ENCODE results near the gene NTN5.
A peak's percentile ranks its signal among the peaks of the same experiment; 100 is the strongest.

The NTN5 gene

DNA sequence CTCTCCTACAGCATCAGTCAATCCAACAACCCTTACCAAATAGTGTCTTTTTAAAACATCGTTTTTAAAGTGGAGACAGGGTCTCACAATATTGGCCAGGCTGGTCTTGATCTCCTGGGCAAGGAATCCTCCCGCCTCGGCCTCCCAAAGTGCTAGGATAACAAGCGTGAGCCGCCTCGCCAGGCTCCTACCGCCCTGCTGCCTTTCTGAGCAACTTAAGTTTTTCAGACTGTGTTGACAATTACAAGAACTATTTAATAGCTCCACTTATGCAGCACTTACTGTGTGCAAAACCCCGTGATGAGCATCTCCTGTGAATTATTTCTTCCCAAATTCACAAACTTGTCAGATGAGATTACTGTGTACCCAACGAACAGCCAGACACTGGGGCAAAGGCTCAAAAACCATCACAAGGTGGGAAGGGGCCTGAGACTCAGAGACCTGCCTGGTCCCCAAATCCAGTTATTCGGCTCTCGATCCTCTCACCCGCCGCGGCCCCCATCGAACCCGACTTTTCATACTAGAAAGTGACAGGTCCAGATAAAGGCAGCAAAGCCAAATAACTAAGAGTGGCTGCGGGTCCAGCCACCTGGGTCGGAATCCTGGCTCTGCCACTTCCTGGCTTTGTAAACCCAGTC is 54.4 kb downstream of the NTN5 start:
- H3K9me3 Mint-ChIP-seq: no peaks in the 10 kb centered on the region
- H3K36me3 Mint-ChIP-seq: peaks cover 58 to 71% of the 10 kb centered on the region in 2 donors
- peak overlapping the region; percentile 89 to 99 for H3K4me3 Mint-ChIP-seq

DNA sequence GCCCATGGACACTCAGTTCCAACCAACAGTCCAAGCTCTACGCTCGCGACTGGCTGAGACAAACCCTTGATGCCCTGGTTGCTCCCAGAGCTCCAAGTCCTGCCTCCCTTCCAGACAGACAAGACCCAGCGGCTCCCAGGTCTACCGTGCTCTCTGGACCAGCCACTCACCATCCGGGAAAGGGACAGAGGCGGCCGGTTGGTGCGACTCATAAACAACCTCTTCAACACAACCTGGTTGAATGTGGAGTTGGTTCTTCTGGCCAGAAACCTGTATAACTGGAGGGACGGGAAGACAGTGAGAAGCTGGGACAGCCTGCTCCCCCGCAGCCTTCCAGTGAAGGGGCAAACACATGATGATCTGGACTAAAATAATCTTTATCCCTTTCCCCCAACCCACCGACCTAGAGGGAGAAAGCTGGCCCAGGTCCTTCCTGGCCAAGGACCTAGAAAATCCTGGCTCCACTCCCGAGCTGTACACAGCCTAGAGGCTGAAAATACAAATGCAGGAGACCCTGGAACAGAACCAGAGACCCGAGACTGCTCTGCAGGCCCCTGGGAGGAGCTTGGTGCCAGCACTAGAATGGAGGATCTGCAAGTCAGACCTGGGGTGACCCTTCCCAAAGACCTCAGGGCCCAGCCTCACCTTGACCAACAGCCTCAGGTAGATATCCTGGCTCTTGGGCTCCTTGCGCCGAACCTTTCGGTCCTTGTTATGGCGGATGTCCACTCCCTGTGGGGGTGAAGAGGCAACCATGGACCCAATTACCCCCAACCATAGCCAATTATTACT is 55.5 kb downstream of the NTN5 start:
- Mint-ChIP-seq H3K4me3 (peak overlapping the region; percentile 89 to 99), H3K27ac (peak overlapping the region; percentile 100), H3K27me3 (no peaks in the 10 kb centered on the region), H3K36me3 (peaks cover 56 to 67% of the 10 kb centered on the region in 2 donors), H3K4me1 (peaks cover 41 to 56% of the 10 kb centered on the region in 2 donors), H3K9me3 (no peaks in the 10 kb centered on the region)
- ATAC-seq (replicated peaks): no peak
- no peak for DNase-seq

More for the DNA sequence above, 54.4 kb downstream of the NTN5 start:
- peak overlapping the region; percentile 100 for H3K27ac Mint-ChIP-seq
- peaks cover 44 to 65% of the 10 kb centered on the region in 2 donors for H3K4me1 Mint-ChIP-seq
- H3K27me3 Mint-ChIP-seq: no peaks in the 10 kb centered on the region
- DNase-seq: no peak
- ATAC-seq (replicated peaks): no peak

DNA sequence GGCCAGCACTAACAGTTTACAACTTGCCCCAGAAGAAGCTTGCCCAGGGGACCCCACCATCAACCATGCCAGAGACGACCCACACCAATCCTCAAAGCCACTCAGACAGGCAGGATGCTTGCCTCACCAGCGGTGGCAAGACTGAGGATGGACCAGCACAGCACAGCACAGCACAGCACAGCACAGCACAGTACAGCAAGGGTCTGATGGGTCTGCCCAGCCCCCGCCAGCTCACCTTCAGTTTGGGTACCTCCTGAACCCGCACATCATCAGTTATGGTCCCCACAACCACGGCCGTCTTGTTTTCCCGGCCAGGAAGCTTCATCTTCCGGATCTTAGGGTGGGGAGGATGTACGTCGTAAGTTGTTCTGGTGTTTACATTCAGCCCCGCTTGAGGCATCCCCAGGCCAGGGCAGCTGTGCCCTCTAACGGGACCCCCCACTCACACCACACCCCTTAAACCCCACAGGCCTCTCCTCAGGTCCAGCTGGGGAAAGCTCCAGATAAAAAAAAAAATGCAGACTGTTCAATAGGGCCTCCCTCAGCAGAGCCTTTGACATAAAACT is 56.2 kb downstream of the NTN5 start:
- DNase-seq: no peak
- H3K4me1 Mint-ChIP-seq: peaks cover 37 to 49% of the 10 kb centered on the region in 2 donors

GRCh38 chr19:48616041-48616436 is 56.8 kb downstream of the NTN5 start:
- Mint-ChIP-seq H3K27me3 (no peaks in the 10 kb centered on the region), H3K27ac (peak overlapping the region; percentile 92), H3K9me3 (no peaks in the 10 kb centered on the region), H3K4me1 (peaks cover 34 to 45% of the 10 kb centered on the region in 2 donors), H3K4me3 (peak overlapping the region; percentile 89 to 99), H3K36me3 (peaks cover 56 to 66% of the 10 kb centered on the region in 2 donors)
- DNase-seq (no peak), ATAC-seq (replicated peaks) (no peak)

More for the DNA sequence above, 56.2 kb downstream of the NTN5 start:
- Mint-ChIP-seq H3K9me3 (no peaks in the 10 kb centered on the region), H3K36me3 (peaks cover 60 to 70% of the 10 kb centered on the region in 2 donors), H3K27ac (peak overlapping the region; percentile 92), H3K4me3 (peak overlapping the region; percentile 89 to 99), H3K27me3 (no peaks in the 10 kb centered on the region)
- ATAC-seq (replicated peaks): no peak

GRCh38 chr19:48615231-48616040 is 57.4 kb downstream of the NTN5 start:
- H3K9me3 Mint-ChIP-seq: no peaks in the 10 kb centered on the region
- H3K27ac Mint-ChIP-seq: peak overlapping the region; percentile 92
- peaks cover 56 to 70% of the 10 kb centered on the region in 2 donors for H3K36me3 Mint-ChIP-seq
- no peaks in the 10 kb centered on the region for H3K27me3 Mint-ChIP-seq
- H3K4me1 Mint-ChIP-seq: peaks cover 37 to 45% of the 10 kb centered on the region in 2 donors
- DNase-seq: no peak
- ATAC-seq (replicated peaks): no peak
- H3K4me3 Mint-ChIP-seq: peak overlapping the region; percentile 48 to 70

GRCh38 chr19:48614436-48615230 is 58.2 kb downstream of the NTN5 start, which contains the start of gene FAM83E:
Gene FAM83E, minus strand, starts transcription at chr19:48615076. Its CDS starts 1,704 bp downstream, at chr19:48613372.
- Mint-ChIP-seq H3K36me3 (peaks cover 55 to 68% of the 10 kb centered on the region in 2 donors), H3K27me3 (no peaks in the 10 kb centered on the region), H3K4me1 (peaks cover 31 to 38% of the 10 kb centered on the region in 2 donors), H3K27ac (peak within 1 kb of the TSS; percentile 92), H3K4me3 (peak within 1 kb of the TSS; percentile 48 to 99), H3K9me3 (no peaks in the 10 kb centered on the region)
- DNase-seq (no peak), ATAC-seq (replicated peaks) (no peak)

DNA sequence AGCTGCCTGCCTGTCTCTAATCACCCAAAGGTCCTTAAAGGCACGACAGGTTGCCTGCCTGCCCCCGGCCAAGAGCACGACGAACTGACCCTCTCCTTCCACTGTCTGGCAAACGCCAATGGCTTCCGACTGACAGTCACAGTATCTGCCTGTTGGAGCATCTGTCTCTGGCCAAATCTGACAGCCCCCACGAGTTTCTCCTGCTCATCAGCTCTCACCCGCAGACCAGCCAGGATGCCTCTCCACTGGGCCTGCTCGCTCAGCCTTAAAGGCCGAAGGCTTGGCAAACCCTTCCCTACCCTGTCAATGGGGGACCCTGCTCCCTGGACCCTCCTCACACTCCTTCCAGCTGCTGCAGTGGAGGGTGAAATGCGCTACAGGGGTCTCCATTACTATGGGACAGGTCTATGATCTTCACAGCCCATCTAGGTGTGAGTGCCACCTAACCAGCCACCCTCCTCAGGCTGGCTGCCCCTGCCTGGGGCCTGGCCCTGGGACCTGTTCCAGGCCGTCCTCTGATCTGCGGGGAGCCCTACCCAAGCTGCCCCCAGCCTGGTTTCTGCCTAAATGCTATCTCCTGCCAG is 58.9 kb downstream of the NTN5 start:
- Mint-ChIP-seq H3K9me3 (no peaks in the 10 kb centered on the region), H3K27me3 (no peaks in the 10 kb centered on the region), H3K4me1 (peaks cover 31 to 41% of the 10 kb centered on the region in 2 donors), H3K36me3 (peaks cover 52 to 65% of the 10 kb centered on the region in 2 donors), H3K4me3 (peak overlapping the region in 1 of 2 donors; percentile 39), H3K27ac (peak overlapping the region; percentile 92)
- ATAC-seq (replicated peaks): peak; percentile 6 to 18
- no peak for DNase-seq

GRCh38 chr19:48613024-48613851 is 59.6 kb downstream of the NTN5 start:
- Mint-ChIP-seq H3K9me3 (no peaks in the 10 kb centered on the region), H3K27me3 (no peaks in the 10 kb centered on the region), H3K4me3 (peak overlapping the region in 1 of 2 donors; percentile 39), H3K4me1 (peaks cover 35 to 41% of the 10 kb centered on the region in 2 donors), H3K36me3 (peaks cover 45 to 58% of the 10 kb centered on the region in 2 donors), H3K27ac (peak overlapping the region; percentile 92)
- ATAC-seq (replicated peaks): peak in 1 of 2 donors; percentile 2
- DNase-seq: no peak

DNA sequence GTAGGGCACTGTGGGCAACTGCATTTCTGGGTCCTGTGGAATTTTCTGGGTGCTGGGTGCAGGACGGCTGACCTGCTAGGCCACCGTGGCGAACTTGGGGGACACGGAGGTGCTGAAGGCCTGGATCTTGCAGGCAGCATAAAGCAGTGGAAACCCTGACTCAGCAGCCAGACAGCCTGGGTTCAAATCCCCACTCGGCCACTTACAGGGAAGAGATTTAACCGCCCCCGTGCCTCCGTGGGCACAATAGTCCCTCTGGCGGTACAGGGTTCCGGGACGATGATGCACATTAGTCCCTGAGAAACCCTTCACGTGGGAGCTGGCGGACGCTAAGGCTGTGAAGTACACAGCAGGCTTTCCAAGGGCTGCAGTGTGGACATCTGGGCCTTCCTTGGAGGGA is 60.9 kb downstream of the NTN5 start:
- Mint-ChIP-seq H3K27ac (no peak overlapping the region), H3K4me3 (no peak overlapping the region), H3K27me3 (no peaks in the 10 kb centered on the region), H3K36me3 (peaks cover 33 to 44% of the 10 kb centered on the region in 2 donors), H3K9me3 (no peaks in the 10 kb centered on the region), H3K4me1 (peaks cover 31 to 34% of the 10 kb centered on the region in 2 donors)
- no peak for DNase-seq
- no peak for ATAC-seq (replicated peaks)

All from stimulated activated naive B cell treated with anti-CD40 and anti-IgM and Interleukin-4, amounts not matched to agents 10 μg/mL and 1 μg/mL and 100 μg/mL, for 72 hours (primary cell).